Endodermal cell (in vitro differentiated cells): ENCODE results near the gene TMEM150A. TPM values are rescaled to one million over a fixed set of nuclear protein-coding genes. Genes with fewer than 3 reads are reported as not detected.

ENCODE experiments used
- DNase-seq: peaks from one replicate; pipeline ENCODE4 v3.0.0-alpha.2; 2017
- H3K27ac ChIP-seq: 2 replicates; pipeline ENCODE4 v1.5.1; 2013; ENCODE audit warnings: mild to moderate bottlenecking, low read depth, low read length, moderate library complexity
- H3K27me3 ChIP-seq: 2 replicates; pipeline ENCODE4 v1.6.1; 2013; ENCODE audit warnings: mild to moderate bottlenecking, low read length, moderate library complexity; ENCODE audit not compliant: insufficient read depth, control insufficient read depth, poor library complexity, severe bottlenecking
- H3K36me3 ChIP-seq: 2 replicates; pipeline ENCODE4 v1.7.0; 2013; ENCODE audit warnings: mild to moderate bottlenecking, low read length, moderate library complexity; ENCODE audit not compliant: control insufficient read depth, insufficient read depth
- H3K4me1 ChIP-seq: one replicate; pipeline ENCODE4 v1.7.0; 2013; ENCODE audit warnings: low read length; ENCODE audit not compliant: control insufficient read depth, insufficient read depth
- H3K4me3 ChIP-seq: 2 replicates; pipeline ENCODE4 v1.5.1; 2013; ENCODE audit warnings: mild to moderate bottlenecking, low read length, moderate library complexity
- H3K9ac ChIP-seq: 2 replicates; pipeline ENCODE4 v1.6.1; 2013; ENCODE audit warnings: mild to moderate bottlenecking, low read length, moderate library complexity; ENCODE audit not compliant: poor library complexity, severe bottlenecking; ENCODE audit errors: extremely low read depth
- H3K9me3 ChIP-seq: 2 replicates; pipeline ENCODE4 v1.6.1; 2013; ENCODE audit warnings: mild to moderate bottlenecking, low read length, moderate library complexity; ENCODE audit not compliant: control insufficient read depth
- H3K27ac Mint-ChIP-seq: 2 replicates; pipeline ENCODE4 v1.8.0; 2020; ENCODE audit warnings: mixed read lengths
- H3K27me3 Mint-ChIP-seq: 2 replicates; pipeline ENCODE4 v1.8.0; 2021; ENCODE audit warnings: mild to moderate bottlenecking, mixed read lengths; ENCODE audit not compliant: insufficient read depth
- H3K36me3 Mint-ChIP-seq: 2 replicates; pipeline ENCODE4 v1.8.0; 2020; ENCODE audit warnings: low read depth, mixed read lengths
- H3K4me1 Mint-ChIP-seq: 2 replicates; pipeline ENCODE4 v1.8.0; 2020; ENCODE audit warnings: mixed read lengths
- H3K4me3 Mint-ChIP-seq: 2 replicates; pipeline ENCODE4 v1.8.0; 2020; ENCODE audit warnings: mild to moderate bottlenecking, moderate library complexity, mixed read lengths
- H3K9me3 Mint-ChIP-seq: 2 replicates; pipeline ENCODE4 v1.8.0; 2020; ENCODE audit warnings: mild to moderate bottlenecking, mixed read lengths
- CTCF ChIP-seq: fragments of 200-600 bp; sonication (generic); conservative IDR thresholded peaks from 2 replicates; pipeline ENCODE4 v1.5.0; 2021; ENCODE audit warnings: antibody characterized with exemption, mild to moderate bottlenecking
- WGBS, 2 experiments: methylation state at CpG; one replicate each; pipeline versions ENCODE4 v1.1.5 to v1.1.7; 2013; ENCODE audit warnings: missing lambda C conversion rate in 2 of 2, mixed read lengths in 1 of 2; ENCODE audit not compliant: insufficient coverage in 1 of 2, insufficient read length in 1 of 2; 5-methylcytosine and 5-hydroxymethylcytosine counted together
- total RNA-seq, 2 donors: library from RNA; stranded (reverse); fragmentation: NEBNext Ultra II Directional in 1 of 2; extraction: Animal tissue kit (Norgen Biotek cat#: 25700) in 1 of 2; gene quantifications; 2 replicates in 1 of 2; 3 replicates in 1 of 2; pipeline ENCODE4 v1.2.1, GENCODE V29; 2021

The TMEM150A gene
- total RNA-seq, 2 donors from 2014 or later, result 23.8 to 32.2 TPM

- Histone ChIP-seq H3K36me3 (peaks cover 94% of the 10 kb centered on the region), H3K4me3 (no peak overlapping the region), H3K4me1 (no peaks in the 10 kb centered on the region), H3K9ac (no peak overlapping the region), H3K27ac (no peak overlapping the region), H3K27me3 (no peaks in the 10 kb centered on the region), H3K9me3 (no peaks in the 10 kb centered on the region)
- Mint-ChIP-seq H3K27me3 (no peaks in the 10 kb centered on the region), H3K9me3 (no peaks in the 10 kb centered on the region), H3K27ac (no peak overlapping the region), H3K36me3 (peaks cover 80% of the 10 kb centered on the region), H3K4me1 (peaks cover under 1% of the 10 kb centered on the region), H3K4me3 (no peak overlapping the region)
- no peak for TF ChIP-seq CTCF
- DNase-seq, result no peak
- 100% methylated on average over 2 to 3 of the region's 3 CpGs for WGBS, 2 experiments
Observed at GRCh38 chr2:85642725-85643124, 40.2 kb upstream of the TMEM150A start.

DNA sequence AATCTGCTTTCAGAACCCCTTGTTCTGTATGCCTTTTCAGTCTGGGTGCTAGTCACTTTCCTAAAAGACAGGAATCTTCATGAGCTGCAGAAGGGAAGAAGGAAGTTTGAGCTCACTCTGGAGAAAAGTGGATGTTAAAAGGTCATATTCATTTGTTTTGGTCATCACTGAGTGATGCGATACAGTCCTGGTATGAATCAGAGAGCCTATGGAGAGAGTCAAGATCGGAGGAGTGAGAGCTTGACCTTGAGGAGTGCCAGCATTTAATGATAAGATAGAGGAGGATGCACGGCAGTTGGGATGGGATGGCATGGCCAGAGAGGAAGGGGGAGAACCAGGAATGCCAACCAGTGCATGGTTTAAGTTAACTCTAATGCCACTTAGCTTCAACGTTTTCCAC, 33.1 kb upstream of the TMEM150A start:
- Mint-ChIP-seq H3K27ac (no peak overlapping the region), H3K36me3 (peaks cover 78% of the 10 kb centered on the region), H3K4me3 (no peak overlapping the region), H3K27me3 (no peaks in the 10 kb centered on the region), H3K4me1 (no peaks in the 10 kb centered on the region), H3K9me3 (no peaks in the 10 kb centered on the region)
- no peaks in the 10 kb centered on the region for H3K9me3 ChIP-seq
- H3K4me3 ChIP-seq, result no peak overlapping the region
- WGBS, 2 experiments, result 93 to 94% methylated on average over 3 to 4 of the region's 4 CpGs
- no peaks in the 10 kb centered on the region for H3K27me3 ChIP-seq
- no peak for TF ChIP-seq CTCF
- H3K27ac ChIP-seq, result no peak overlapping the region
- no peak for DNase-seq
- H3K4me1 ChIP-seq, result no peaks in the 10 kb centered on the region
- no peak overlapping the region for H3K9ac ChIP-seq
- peaks cover 78% of the 10 kb centered on the region for H3K36me3 ChIP-seq

GRCh38 chr2:85635011-85635410, 32.5 kb upstream of the TMEM150A start:
- Mint-ChIP-seq H3K27me3 (no peaks in the 10 kb centered on the region), H3K4me1 (no peaks in the 10 kb centered on the region), H3K27ac (no peak overlapping the region), H3K9me3 (no peaks in the 10 kb centered on the region), H3K36me3 (peaks cover 81% of the 10 kb centered on the region), H3K4me3 (no peak overlapping the region)
- DNase-seq, result no peak
- no peaks in the 10 kb centered on the region for H3K4me1 ChIP-seq
- H3K4me3 ChIP-seq, result no peak overlapping the region
- no peak overlapping the region for H3K27ac ChIP-seq
- H3K9me3 ChIP-seq, result no peaks in the 10 kb centered on the region
- 94 to 100% methylated on average over 4 to 8 of the region's 8 CpGs for WGBS, 2 experiments
- peaks cover 80% of the 10 kb centered on the region for H3K36me3 ChIP-seq
- no peak overlapping the region for H3K9ac ChIP-seq
- no peak for TF ChIP-seq CTCF
- H3K27me3 ChIP-seq, result no peaks in the 10 kb centered on the region
